GM18951 (cell line): ENCODE data around the gene ARMH1.

Source experiments
- POLR2A ChIP-seq: IDR thresholded peaks from 4 replicates; pipeline ENCODE4 v1.6.1; 2011; ENCODE audit warnings: mild to moderate bottlenecking; ENCODE audit not compliant: insufficient read length, insufficient read depth; ENCODE audit errors: extremely low read depth
- in situ Hi-C: fragments of 300-500 bp; cut with MboI; formaldehyde crosslinking; loops from one replicate; pipeline ENCODE4 v1.12.0; 2022; ENCODE audit warnings: low sequenced_read_pairs, mixed read lengths, inconsistent platforms; ENCODE audit not compliant: unreplicated experiment

ARMH1 gene

GRCh38 chr1:44649788-44650158, 24.7 kb upstream of the ARMH1 start:
- in situ Hi-C loops = no loop called here
- no peak for TF ChIP-seq POLR2A

- no peak for TF ChIP-seq POLR2A
- in situ Hi-C loops = no loop called here
Observed at GRCh38 chr1:44650159-44650831, 24.2 kb upstream of the ARMH1 start.

GRCh38 chr1:44651069-44651468, 23.4 kb upstream of the ARMH1 start:
- no peak for TF ChIP-seq POLR2A
- in situ Hi-C loops = no loop called here

GRCh38 chr1:44652445-44653106, 21.9 kb upstream of the ARMH1 start:
- no peak for TF ChIP-seq POLR2A

GRCh38 chr1:44653107-44653964, 21.2 kb upstream of the ARMH1 start:
- in situ Hi-C loops = no loop called here
- no peak for TF ChIP-seq POLR2A

More at GRCh38 chr1:44652445-44653106, 21.9 kb upstream of the ARMH1 start:
- in situ Hi-C loops = no loop called here

GRCh38 chr1:44654621-44655187, 19.8 kb upstream of the ARMH1 start:
- in situ Hi-C loops = no loop called here
- no peak for TF ChIP-seq POLR2A

- in situ Hi-C loops = no loop called here
- TF ChIP-seq POLR2A = no peak
Observed at GRCh38 chr1:44655609-44656008, 18.9 kb upstream of the ARMH1 start.

GRCh38 chr1:44659566-44659965, 14.9 kb upstream of the ARMH1 start:
- TF ChIP-seq POLR2A = no peak
- in situ Hi-C loops = no loop called here

GRCh38 chr1:44660176-44660575, 14.3 kb upstream of the ARMH1 start:
- no peak for TF ChIP-seq POLR2A
- in situ Hi-C loops = no loop called here

GRCh38 chr1:44661781-44662682, 12.5 kb upstream of the ARMH1 start:
- in situ Hi-C loops = no loop called here
- no peak for TF ChIP-seq POLR2A

GRCh38 chr1:44662683-44663030, 11.9 kb upstream of the ARMH1 start:
- TF ChIP-seq POLR2A = no peak

GRCh38 chr1:44663417-44663816, 11.1 kb upstream of the ARMH1 start:
- in situ Hi-C loops = no loop called here
- no peak for TF ChIP-seq POLR2A

More at GRCh38 chr1:44662683-44663030, 11.9 kb upstream of the ARMH1 start:
- in situ Hi-C loops = no loop called here
